GM12872 (cell line): ENCODE results near the gene MEN1.

ENCODE experiments used
- TF ChIP-seq, protein P1 (sequence below): IDR thresholded peaks from 3 replicates; pipeline ENCODE4 v1.5.1; 2011; ENCODE audit warnings: low read depth, mild to moderate bottlenecking, low read length, moderate library complexity; ENCODE audit not compliant: insufficient read depth

Gene MEN1

DNA sequence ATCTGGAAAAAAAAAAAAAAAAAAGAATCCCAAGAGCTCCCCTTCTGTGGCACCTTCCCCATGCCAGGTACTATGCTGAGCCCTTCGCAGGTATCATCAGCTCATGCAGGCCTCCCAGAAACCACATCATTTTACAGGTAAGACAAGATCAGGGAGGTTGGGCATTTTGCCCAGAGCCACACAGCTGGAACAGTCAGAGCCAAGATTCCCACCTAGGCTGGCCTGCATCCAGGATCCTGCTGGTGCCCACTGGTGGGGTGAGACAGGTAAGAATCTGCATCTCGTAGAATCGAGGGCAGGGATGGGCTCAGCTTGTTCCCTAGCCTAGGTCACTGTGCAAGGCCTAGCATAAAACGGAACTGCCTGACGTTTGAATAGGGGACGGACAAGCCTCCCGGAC lies 15.7 kb upstream of the MEN1 start:
- TF ChIP-seq, protein P1, sequence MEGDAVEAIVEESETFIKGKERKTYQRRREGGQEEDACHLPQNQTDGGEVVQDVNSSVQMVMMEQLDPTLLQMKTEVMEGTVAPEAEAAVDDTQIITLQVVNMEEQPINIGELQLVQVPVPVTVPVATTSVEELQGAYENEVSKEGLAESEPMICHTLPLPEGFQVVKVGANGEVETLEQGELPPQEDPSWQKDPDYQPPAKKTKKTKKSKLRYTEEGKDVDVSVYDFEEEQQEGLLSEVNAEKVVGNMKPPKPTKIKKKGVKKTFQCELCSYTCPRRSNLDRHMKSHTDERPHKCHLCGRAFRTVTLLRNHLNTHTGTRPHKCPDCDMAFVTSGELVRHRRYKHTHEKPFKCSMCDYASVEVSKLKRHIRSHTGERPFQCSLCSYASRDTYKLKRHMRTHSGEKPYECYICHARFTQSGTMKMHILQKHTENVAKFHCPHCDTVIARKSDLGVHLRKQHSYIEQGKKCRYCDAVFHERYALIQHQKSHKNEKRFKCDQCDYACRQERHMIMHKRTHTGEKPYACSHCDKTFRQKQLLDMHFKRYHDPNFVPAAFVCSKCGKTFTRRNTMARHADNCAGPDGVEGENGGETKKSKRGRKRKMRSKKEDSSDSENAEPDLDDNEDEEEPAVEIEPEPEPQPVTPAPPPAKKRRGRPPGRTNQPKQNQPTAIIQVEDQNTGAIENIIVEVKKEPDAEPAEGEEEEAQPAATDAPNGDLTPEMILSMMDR, result no peak

DNA sequence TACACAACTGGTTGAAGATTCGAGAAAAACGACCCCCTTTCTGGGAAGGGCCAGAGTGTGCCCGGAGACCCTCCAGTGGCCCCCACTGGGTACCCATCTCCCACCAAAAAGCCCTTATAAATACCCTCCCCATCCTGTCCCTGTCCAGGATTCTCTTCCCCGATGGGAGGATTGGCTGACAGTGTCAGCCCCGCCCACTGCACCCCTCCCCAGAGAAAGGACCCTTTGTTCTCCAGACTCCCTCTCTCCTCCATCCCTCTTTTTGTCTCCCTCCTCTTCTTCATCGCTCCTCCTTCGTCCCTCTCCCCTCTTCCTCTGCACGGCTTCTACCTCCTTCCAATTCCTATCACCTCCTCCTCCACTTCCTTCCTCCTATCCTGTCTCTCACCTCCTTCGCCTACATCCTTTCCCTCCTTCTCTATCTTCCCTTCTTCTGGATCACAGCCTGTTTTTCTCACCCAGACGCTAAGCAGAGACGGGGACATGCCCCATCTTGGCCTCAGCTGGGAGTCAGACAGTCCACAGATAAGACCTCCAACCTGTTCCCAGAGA lies 13.3 kb upstream of the MEN1 start:
- TF ChIP-seq, protein P1, result no peak

DNA sequence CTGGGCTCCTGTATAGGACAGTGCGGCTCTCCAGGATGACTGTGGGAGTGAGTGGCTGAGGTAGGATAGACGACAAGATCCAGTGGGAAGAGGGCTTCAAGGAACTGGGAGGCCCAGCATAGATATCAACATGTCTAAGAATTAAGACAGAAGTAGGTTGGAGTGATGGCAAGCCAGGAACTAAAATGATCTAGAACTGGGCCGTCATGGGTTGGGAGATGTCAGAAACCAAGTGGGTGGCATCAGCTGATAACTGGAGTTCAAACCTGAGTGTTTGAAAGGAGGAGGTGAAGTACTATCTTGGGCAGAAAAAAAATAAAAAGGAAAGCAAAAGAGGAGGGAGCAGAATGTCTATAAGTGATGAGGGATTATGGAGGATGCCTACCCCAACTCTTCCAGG lies 7.1 kb upstream of the MEN1 start:
- TF ChIP-seq, protein P1, result no peak

DNA sequence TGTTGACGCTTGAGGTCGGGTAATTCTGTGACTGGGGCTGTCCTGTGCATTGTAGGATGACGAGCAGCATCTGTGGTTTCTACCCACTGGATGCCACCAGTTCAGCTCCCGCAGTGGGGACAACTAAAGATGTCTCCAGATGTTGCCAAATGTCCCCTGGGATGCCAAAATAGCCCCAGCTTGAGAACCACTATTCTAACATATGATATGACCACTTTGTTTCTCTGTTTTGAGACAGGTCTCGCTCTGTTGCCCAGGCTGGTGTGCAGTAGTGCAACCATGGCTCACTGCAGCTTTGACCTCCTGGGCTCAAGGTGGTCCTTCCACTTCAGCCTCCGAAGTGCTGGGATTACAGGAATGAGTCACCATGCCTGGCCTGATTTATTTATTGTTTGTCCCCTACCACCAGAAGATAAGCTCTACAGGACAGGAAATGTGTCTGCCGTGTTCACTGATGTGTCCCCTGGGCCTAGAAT lies 4.4 kb upstream of the MEN1 start:
- TF ChIP-seq, protein P1, result no peak

DNA sequence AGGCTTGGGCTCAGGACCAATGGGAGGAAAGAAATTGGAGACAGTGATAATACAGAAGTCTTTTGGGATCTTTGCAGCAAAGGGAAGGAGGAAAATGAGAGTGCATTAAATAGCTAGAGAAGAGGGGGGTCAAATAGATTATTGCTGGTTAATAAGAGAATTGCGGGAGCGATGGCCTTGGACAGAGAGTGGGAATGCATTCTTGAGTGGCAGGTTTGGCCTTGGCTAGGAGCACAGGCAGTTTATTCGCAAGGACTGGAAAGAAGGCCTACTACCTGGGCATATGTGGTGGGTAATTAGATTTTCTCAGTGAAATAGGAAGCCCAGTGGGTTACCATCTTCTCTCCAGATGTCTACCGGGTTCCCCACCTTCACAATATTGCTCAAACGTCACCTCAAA lies 3.5 kb upstream of the MEN1 start:
- TF ChIP-seq, protein P1, result no peak

DNA sequence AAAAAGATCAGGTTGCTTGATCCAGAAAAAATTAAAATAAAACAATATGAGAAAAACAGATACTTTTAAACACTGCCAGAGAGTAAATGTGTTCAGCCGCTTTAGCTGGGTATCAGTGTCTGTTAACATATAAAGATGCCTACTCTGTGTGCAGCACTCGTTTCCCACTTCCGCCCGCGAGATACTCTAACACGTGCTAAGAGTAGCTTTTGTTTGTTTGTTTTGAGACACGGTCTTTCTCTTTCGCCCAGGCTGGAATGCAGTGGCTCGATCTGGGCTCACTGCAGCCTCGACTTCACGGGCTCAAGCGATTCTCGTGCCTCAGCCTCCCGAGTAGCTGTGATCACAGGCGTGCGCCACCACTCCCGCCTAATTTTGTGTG lies 531 bp upstream of the MEN1 start:
- TF ChIP-seq, protein P1, result no peak

DNA sequence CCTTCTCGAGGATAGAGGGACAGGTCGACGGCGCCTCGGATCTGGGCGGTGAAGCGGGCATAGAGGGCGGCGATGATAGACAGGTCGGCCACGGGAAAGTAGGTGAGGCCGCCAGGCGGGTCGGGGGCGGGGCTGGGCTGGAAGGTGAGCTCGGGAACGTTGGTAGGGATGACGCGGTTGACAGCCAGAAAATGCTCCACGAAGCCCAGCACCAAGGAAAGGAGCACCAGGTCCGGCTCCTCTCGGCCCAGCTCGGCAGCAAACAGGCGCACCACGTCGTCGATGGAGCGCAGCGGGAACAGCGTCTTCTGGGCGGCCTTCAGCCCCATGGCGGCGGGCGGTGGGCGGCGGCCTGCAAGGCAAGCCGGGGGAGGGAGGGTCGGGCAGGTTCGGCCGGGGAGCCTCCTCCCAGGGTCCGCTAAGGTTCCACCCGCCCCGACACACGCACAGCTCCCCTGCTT lies 540 bp downstream of the MEN1 start:
- TF ChIP-seq, protein P1, result no peak

DNA sequence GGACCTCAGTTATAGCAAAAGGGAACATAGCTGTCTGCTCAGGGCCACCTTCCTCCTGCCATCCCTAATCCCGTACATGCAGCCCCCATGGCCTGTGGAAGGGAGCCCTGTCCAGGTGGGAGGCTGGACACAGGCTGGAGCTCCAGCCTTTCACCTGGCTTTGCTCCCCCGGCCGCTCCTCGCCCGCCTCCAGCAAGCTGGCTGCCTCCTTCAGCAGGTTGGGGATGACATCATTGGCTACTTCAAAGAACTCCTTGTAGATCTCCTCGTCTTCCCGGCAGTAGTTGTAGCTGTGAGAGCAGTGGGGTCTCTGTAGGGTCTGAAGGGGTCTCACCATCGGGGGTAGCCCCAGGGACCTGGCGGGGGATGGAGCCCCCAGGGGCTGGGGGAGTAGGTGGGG lies 4.9 kb downstream of the MEN1 start:
- TF ChIP-seq, protein P1, result no peak
